Gastrocnemius medialis (tissue), 4 donors: Measurements from ENCODE around the gene MYLK. TPM values are rescaled to one million over a fixed set of nuclear protein-coding genes. Genes with fewer than 3 reads are reported as not detected.

Source experiments
- ATAC-seq, 2 donors: fragments of 150-250 bp; one replicate each; pipeline ENCODE4 v1.9.1; 2016
- DNase-seq, 2 donors: peaks; one replicate each; pipeline ENCODE4 v3.0.0-alpha.2; 2019
- H3K27ac ChIP-seq, 4 donors: fragments of 200-600 bp; sonication (generic); 1 replicate in 1 of 4; 2 replicates in 3 of 4; pipeline ENCODE4 v1.5.1; 2016 to 2018; ENCODE audit warnings: mild to moderate bottlenecking in 2 of 4, moderate library complexity in 1 of 4
- H3K27me3 ChIP-seq, 3 donors: fragments of 200-600 bp; sonication (generic) in 2 of 3; 1 replicate in 1 of 3; 2 replicates in 2 of 3; pipeline versions ENCODE4 v1.5.1 to v1.6.0; 2016 to 2019; ENCODE audit warnings: mild to moderate bottlenecking in 1 of 3, moderate library complexity in 1 of 3
- H3K36me3 ChIP-seq, 2 donors: fragments of 200-600 bp; sonication (generic) in 1 of 2; one replicate each; pipeline ENCODE4 v1.5.1; 2017 to 2018
- H3K4me1 ChIP-seq, 2 donors: fragments of 200-600 bp; sonication (generic) in 1 of 2; one replicate each; pipeline ENCODE4 v1.5.1; 2016 to 2017; ENCODE audit warnings: mild to moderate bottlenecking in 2 of 2
- H3K4me3 ChIP-seq, 4 donors: fragments of 200-600 bp; sonication (generic) in 3 of 4; 1 replicate in 1 of 4; 2 replicates in 3 of 4; pipeline ENCODE4 v1.5.1; 2016 to 2019; ENCODE audit warnings: mild to moderate bottlenecking in 2 of 4
- H3K9me3 ChIP-seq, 3 donors: fragments of 200-600 bp; sonication (generic) in 2 of 3; 1 replicate in 1 of 3; 2 replicates in 2 of 3; pipeline ENCODE4 v1.5.1; 2016 to 2019
- POLR2A ChIP-seq, 2 donors: fragments of 450-650 bp; IDR thresholded peaks; one replicate each; pipeline ENCODE4 v1.6.1; 2017; ENCODE audit warnings: antibody characterized with exemption in 2 of 2, mild to moderate bottlenecking in 2 of 2, moderate library complexity in 2 of 2
- in situ Hi-C, 4 donors: fragments of 200-750 bp; cut with MboI; loops; one replicate each; pipeline versions ENCODE4 v1.15.0 to v1.8.0; 2017; ENCODE audit warnings: low sequenced_read_pairs in 4 of 4
- intact Hi-C: fragments of 100-400 bp; cut with DNase I; formaldehyde crosslinking; loops from one replicate; pipeline ENCODE4 v1.15.1; 2023; ENCODE audit warnings: low total_unique reads
- total RNA-seq, 4 donors: library from RNA; depleted of rRNA; stranded (reverse); fragments of >200 nt; gene quantifications; one replicate each; pipeline versions ENCODE4 v1.1.0 to v1.2.3, GENCODE V29; 2016
- TF ChIP-seq, protein P1 (sequence below), 5 experiments: fragments of 450-650 bp in 3 of 5; fragments of 200-600 bp in 2 of 5; sonication (generic) in 2 of 5; IDR thresholded peaks in 4 of 5; conservative IDR thresholded peaks in 1 of 5; 1 replicate in 4 of 5; 2 replicates in 1 of 5; pipeline ENCODE4 v1.5.1; 2016 to 2019; ENCODE audit warnings: antibody characterized with exemption in 5 of 5, mild to moderate bottlenecking in 3 of 5, moderate library complexity in 3 of 5

The MYLK gene
- total RNA-seq, 4 donors from 2014 or later, result 5.6 to 19.6 (median 8.8) TPM

DNA sequence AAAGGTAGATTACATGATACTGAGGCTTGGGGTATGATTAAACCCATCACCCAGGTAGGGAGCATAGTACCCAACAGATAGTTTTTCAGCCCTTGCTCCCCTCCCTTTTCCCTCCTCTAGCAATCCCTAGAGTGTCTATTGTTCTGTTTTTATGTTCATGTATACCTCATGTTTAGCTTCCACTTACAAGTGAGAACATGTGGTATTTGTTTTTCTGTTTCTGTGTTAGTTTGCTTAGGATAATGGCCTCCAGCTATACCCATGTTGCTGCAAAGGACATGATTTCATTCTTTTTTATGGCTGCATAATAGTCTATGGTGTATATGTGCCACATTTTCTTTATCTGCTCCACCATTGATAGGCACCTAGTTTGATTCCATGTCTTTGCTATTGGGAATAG lies 82.7 kb downstream of the MYLK start:
- in situ Hi-C loops (no loop called here), intact Hi-C loops (no loop called here)
- no peak for ATAC-seq

DNA sequence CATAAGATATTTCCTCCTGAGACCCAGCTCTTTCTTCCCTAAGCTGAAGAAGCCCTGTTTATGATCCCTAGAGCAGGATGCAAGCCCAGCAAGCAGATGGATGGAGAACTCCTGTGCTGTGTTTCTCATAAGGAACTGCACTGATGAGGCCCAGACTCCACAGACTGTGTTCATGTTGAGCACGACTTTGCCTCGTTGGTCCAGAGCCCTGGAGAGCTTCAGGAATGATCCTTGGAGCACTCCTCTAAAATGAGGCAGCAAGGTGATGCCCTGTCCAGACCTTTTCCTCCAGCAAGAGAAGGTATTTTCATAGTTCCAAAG lies 83.8 kb downstream of the MYLK start:
- Histone ChIP-seq H3K27ac (no peak overlapping the region), H3K36me3 (no peaks in the 10 kb centered on the region), H3K27me3 (no peaks in the 10 kb centered on the region), H3K4me3 (no peak overlapping the region), H3K4me1 (no peaks in the 10 kb centered on the region), H3K9me3 (no peaks in the 10 kb centered on the region)
- ATAC-seq (no peak), DNase-seq (no peak)
- intact Hi-C loops (no loop called here), in situ Hi-C loops (no loop called here)
- no peak for TF ChIP-seq POLR2A (IDR thresholded peaks at IDR 0.05)
- TF ChIP-seq, protein P1, sequence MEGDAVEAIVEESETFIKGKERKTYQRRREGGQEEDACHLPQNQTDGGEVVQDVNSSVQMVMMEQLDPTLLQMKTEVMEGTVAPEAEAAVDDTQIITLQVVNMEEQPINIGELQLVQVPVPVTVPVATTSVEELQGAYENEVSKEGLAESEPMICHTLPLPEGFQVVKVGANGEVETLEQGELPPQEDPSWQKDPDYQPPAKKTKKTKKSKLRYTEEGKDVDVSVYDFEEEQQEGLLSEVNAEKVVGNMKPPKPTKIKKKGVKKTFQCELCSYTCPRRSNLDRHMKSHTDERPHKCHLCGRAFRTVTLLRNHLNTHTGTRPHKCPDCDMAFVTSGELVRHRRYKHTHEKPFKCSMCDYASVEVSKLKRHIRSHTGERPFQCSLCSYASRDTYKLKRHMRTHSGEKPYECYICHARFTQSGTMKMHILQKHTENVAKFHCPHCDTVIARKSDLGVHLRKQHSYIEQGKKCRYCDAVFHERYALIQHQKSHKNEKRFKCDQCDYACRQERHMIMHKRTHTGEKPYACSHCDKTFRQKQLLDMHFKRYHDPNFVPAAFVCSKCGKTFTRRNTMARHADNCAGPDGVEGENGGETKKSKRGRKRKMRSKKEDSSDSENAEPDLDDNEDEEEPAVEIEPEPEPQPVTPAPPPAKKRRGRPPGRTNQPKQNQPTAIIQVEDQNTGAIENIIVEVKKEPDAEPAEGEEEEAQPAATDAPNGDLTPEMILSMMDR (IDR thresholded peaks at IDR 0.05 in 4 of 5, conservative IDR thresholded peaks at IDR 0.05 in 1 of 5), result no peak

More for the DNA sequence above, 82.7 kb downstream of the MYLK start:
- no peak for DNase-seq
- Histone ChIP-seq H3K36me3 (no peaks in the 10 kb centered on the region), H3K27ac (no peak overlapping the region), H3K4me1 (no peaks in the 10 kb centered on the region), H3K9me3 (no peaks in the 10 kb centered on the region), H3K27me3 (no peaks in the 10 kb centered on the region), H3K4me3 (no peak overlapping the region)
- TF ChIP-seq, protein P1 (IDR thresholded peaks at IDR 0.05 in 4 of 5, conservative IDR thresholded peaks at IDR 0.05 in 1 of 5), result no peak
- no peak for TF ChIP-seq POLR2A (IDR thresholded peaks at IDR 0.05)

DNA sequence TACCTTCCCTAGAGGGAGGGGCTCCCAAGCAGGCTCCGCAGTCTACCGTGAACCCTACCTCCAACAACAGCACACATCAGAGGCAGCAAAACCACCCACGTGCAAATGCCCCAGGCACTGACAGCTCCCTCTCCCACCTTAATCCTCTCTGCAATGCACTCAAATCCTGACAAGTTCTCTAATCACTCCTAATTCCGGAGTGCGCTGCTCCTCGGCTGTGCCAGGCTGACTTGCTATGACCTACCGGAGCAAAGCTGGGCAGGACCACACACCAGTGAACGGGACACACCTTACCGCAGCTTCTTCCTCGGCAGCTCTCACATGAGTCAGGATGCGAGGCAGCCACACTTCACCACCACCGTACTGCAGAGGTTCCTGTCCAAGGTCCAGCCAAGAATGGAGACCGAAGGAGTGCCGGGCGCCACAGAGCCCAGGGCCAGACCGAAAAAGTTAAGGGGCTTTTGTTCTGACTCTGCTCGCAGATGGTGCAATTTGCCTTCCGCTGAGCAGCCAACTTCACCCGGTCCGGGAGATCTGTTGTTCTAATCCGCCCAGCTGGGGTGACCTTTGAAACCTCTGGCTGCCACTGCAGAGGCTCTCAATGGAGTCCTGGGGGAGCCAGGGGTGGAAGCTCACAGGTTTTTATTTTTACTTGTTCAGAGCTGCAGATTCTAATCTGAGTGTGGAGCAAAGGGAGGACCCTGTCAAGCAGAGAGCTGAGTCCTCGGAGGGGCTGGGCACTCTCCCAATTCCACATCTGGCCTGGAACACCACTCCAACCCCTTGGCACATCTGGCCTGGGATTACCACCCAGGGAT lies 84.4 kb downstream of the MYLK start:
- Histone ChIP-seq H3K4me3 (no peak overlapping the region), H3K27me3 (no peaks in the 10 kb centered on the region), H3K4me1 (no peaks in the 10 kb centered on the region), H3K9me3 (no peaks in the 10 kb centered on the region), H3K36me3 (no peaks in the 10 kb centered on the region), H3K27ac (no peak overlapping the region)
- intact Hi-C loops (no loop called here), in situ Hi-C loops (no loop called here)
- TF ChIP-seq, protein P1 (IDR thresholded peaks at IDR 0.05 in 4 of 5, conservative IDR thresholded peaks at IDR 0.05 in 1 of 5), result no peak
- TF ChIP-seq POLR2A (IDR thresholded peaks at IDR 0.05), result no peak
- no peak for ATAC-seq
- DNase-seq, result no peak

DNA sequence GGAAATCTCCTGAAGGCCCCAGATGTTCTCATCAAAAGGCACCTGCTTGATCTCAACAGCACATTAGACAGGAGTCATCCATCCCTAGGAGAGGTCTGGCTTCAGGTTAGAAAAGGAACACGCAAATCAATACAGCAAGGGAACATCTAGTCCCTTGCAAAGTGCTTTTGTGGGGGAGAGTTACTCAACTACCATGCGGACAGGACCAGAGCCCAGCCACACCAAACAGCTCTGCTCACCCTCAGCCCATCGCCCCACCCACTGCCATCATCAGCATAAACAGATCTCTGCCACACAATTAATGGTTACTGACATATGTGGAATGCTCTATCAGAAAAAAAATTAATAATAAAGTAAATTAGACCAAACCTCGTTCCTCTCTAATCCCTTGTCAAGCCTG lies 85.6 kb downstream of the MYLK start:
- no peak for DNase-seq
- Histone ChIP-seq H3K36me3 (no peaks in the 10 kb centered on the region), H3K4me1 (no peaks in the 10 kb centered on the region), H3K9me3 (no peaks in the 10 kb centered on the region), H3K27ac (no peak overlapping the region), H3K27me3 (no peaks in the 10 kb centered on the region), H3K4me3 (no peak overlapping the region)
- ATAC-seq, result no peak
- intact Hi-C loops, result no loop called here
- in situ Hi-C loops, result no loop called here
- no peak for TF ChIP-seq POLR2A (IDR thresholded peaks at IDR 0.05)
- TF ChIP-seq, protein P1 (IDR thresholded peaks at IDR 0.05 in 4 of 5, conservative IDR thresholded peaks at IDR 0.05 in 1 of 5), result no peak
